ENCODE data around the gene EXPH5.

DNA sequence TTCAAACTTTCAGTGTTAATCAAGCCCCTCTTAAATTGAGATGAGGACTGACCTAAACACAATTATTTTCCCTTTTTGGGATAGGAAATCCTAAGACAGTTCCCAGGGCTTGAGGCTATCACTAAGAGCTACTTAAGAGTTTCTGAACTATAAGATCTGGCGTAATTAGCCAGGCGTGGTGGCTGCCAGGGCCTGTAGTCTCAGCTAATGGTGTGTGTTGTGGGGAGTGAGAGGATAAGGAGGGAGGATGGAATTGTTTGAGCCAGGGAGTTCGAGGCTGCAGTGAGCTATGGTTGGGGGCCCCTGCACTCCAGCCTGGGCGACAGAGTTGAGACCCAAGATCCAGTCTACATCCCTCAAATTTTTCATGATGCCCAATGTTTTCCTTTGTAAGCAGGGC lies 23.5 kb upstream of the EXPH5 start:
- TF ChIP-seq, protein P1, sequence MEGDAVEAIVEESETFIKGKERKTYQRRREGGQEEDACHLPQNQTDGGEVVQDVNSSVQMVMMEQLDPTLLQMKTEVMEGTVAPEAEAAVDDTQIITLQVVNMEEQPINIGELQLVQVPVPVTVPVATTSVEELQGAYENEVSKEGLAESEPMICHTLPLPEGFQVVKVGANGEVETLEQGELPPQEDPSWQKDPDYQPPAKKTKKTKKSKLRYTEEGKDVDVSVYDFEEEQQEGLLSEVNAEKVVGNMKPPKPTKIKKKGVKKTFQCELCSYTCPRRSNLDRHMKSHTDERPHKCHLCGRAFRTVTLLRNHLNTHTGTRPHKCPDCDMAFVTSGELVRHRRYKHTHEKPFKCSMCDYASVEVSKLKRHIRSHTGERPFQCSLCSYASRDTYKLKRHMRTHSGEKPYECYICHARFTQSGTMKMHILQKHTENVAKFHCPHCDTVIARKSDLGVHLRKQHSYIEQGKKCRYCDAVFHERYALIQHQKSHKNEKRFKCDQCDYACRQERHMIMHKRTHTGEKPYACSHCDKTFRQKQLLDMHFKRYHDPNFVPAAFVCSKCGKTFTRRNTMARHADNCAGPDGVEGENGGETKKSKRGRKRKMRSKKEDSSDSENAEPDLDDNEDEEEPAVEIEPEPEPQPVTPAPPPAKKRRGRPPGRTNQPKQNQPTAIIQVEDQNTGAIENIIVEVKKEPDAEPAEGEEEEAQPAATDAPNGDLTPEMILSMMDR (IDR thresholded peaks at IDR 0.05) = no peak
- no peak for TF ChIP-seq POLR2A (IDR thresholded peaks at IDR 0.05; ENCODE audit: low read depth)

Data from esophagus muscularis mucosa (tissue), 3 donors.